ENCODE measurements around the gene DDX10. TPM values are rescaled to one million over a fixed set of nuclear protein-coding genes. Genes with fewer than 3 reads are reported as not detected.
"Not testable (repeated sequence)": the region's sequence is repeated elsewhere in the genome, so short reads cannot be mapped to it uniquely, and the experiment has no call there.

The DDX10 gene
- total RNA-seq, 2 experiments from 2014 or later, result 20.5 to 23.2 TPM

DNA sequence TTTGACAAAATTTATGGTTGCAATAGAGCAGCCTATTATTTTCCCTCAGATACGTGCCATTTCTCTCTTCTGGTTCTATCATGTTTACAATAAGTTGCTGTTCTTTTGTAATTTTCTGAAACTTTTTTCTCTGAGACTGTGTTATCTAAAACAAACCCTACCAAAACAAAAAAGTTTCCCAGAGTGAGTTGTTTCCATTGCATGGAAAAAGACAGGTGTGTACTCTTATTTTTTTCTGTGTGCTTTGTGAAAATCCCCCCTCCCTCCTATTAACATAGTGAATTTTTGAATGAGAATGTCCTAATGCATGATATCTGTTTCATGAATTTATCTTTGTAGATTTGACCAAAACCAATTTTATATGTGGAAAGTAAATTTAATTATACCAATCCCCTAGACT lies 137.6 kb downstream of the DDX10 start:
- H3K4me1 Mint-ChIP-seq, result no peaks in the 10 kb centered on the region
- peaks cover 2% of the 10 kb centered on the region for H3K9me3 Mint-ChIP-seq
- POLR2A ChIA-PET, result no interaction called here
- CTCF ChIA-PET, result no interaction called here
- no peaks in the 10 kb centered on the region for H3K27me3 Mint-ChIP-seq
- H3K36me3 Mint-ChIP-seq (ENCODE audit: low read depth), result peaks cover 4% of the 10 kb centered on the region
- no peak overlapping the region for H3K4me3 Mint-ChIP-seq
- no peak overlapping the region for H3K27ac Mint-ChIP-seq
- DNase-seq, result no peak

DNA sequence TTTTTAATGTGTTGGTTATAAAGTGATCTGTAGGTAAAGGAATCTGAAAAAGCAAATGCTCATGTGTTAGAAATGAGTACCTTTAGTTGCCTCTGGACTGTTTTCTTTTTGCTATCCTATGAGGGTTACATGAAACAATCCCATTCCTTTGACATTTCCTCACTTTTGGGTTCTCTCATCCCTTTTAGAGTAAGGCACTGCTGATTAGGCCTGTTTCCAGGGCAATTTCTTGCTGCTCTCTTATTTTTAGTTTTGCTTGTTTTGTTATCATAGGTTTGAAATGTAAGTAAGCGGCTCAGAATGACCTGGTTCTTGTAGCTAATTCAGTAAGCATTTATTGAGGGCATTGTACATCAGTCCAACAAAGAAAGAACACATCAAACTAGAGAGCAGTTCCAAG lies 138.9 kb downstream of the DDX10 start:
- peaks cover 4% of the 10 kb centered on the region for H3K36me3 Mint-ChIP-seq (ENCODE audit: low read depth)
- no peak overlapping the region for H3K27ac Mint-ChIP-seq
- no peak for DNase-seq
- ChIA-PET CTCF (no interaction called here), POLR2A (no interaction called here)
- H3K9me3 Mint-ChIP-seq, result peaks cover 2% of the 10 kb centered on the region
- H3K4me1 Mint-ChIP-seq, result no peaks in the 10 kb centered on the region
- no peaks in the 10 kb centered on the region for H3K27me3 Mint-ChIP-seq
- H3K4me3 Mint-ChIP-seq, result no peak overlapping the region

DNA sequence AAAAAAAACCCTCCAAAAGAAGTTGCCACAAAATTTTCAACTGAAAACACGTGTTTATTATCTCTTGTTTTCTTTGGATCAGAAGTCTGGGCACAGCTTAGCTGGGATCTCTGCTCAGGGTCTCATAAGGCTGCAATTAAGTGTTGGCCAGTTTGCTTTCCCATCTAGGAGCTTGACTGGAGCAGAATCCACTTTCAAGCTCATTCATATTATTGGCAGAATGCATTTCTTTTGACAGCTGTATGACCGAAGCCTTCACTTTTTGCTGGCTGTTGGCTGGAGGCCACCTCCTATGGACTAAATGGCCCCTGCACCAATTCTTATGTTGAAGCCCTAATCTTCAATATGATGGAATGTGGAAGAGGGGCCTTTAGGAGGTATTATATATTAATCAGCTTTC lies 139.6 kb downstream of the DDX10 start:
- Mint-ChIP-seq H3K4me3 (no peak overlapping the region), H3K27me3 (no peaks in the 10 kb centered on the region), H3K4me1 (peaks cover 4% of the 10 kb centered on the region), H3K36me3 (ENCODE audit: low read depth) (peaks cover 5% of the 10 kb centered on the region), H3K9me3 (peaks cover 2% of the 10 kb centered on the region), H3K27ac (no peak overlapping the region)
- no peak for DNase-seq
- CTCF ChIA-PET, result no interaction called here
- POLR2A ChIA-PET, result no interaction called here

DNA sequence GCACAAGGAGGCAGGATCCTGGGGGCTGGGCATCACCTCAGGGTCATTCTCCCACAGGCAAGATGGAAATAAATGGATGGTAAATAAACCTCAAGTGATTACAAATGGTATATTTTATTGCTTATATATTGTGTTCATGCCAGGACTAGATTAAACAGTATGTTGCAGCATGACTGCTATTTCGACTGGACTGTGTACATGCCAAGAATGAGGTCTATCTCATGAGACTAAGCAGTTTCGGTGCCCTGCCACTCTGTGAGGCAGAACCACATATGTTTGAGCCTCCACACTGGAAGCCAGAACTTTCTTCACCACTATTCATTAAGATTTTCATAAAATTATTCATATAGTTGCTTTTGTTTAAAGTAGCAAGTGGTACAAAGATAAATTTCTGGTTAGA lies 140.2 kb downstream of the DDX10 start:
- ChIA-PET POLR2A (no interaction called here), CTCF (no interaction called here)
- H3K4me1 Mint-ChIP-seq, result peaks cover 4% of the 10 kb centered on the region
- no peak overlapping the region for H3K27ac Mint-ChIP-seq
- no peaks in the 10 kb centered on the region for H3K27me3 Mint-ChIP-seq
- no peak for DNase-seq
- H3K36me3 Mint-ChIP-seq (ENCODE audit: low read depth), result peaks cover 3% of the 10 kb centered on the region
- peaks cover 2% of the 10 kb centered on the region for H3K9me3 Mint-ChIP-seq
- no peak overlapping the region for H3K4me3 Mint-ChIP-seq

DNA sequence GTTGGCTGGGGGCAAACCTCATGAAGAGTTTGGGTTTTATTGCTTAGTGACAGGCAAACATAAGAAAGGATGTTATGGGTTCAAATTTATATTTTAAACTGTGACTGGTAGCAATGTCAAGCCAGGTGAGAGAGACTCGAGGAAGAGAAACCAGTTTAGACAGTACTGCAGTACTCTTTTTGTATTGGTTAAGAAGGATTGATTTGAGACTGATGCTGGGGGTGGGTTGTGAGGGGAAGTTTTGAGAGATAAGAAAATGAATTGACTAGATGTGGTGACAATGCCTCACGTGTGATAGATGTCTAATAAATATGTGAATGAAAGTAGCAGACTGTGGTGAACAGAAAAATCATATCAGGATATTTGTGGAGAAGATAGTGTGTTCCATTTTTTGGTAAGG lies 142.4 kb downstream of the DDX10 start:
- Mint-ChIP-seq H3K9me3 (peaks cover 2% of the 10 kb centered on the region), H3K36me3 (ENCODE audit: low read depth) (peaks cover 3% of the 10 kb centered on the region), H3K4me3 (no peak overlapping the region), H3K4me1 (peaks cover 4% of the 10 kb centered on the region), H3K27ac (no peak overlapping the region), H3K27me3 (no peaks in the 10 kb centered on the region)
- ChIA-PET CTCF (no interaction called here), POLR2A (no interaction called here)
- DNase-seq, result no peak

DNA sequence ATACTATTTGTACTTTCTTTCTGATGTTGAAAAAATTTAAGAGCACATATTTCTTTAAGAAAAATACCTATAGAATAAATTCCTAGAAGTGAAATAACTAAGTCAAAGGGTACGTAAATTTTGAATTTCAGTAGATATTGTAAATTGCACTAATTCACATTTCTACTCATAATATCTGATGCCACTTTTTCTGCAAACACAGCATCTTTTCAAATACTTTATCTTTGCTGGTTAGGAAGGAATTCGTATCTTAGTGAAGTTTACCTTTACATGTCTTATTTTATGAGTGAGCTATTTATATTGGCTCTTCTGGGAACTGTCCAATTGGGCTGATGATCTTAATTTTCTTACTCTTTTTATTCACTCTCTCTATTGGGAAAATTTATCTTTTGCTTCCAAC lies 148.2 kb downstream of the DDX10 start:
- H3K36me3 Mint-ChIP-seq (ENCODE audit: low read depth), result peaks cover 3% of the 10 kb centered on the region
- CTCF ChIA-PET, result no interaction called here
- H3K4me1 Mint-ChIP-seq, result peaks cover 4% of the 10 kb centered on the region
- H3K4me3 Mint-ChIP-seq, result no peak overlapping the region
- DNase-seq, result no peak
- H3K9me3 Mint-ChIP-seq, result no peaks in the 10 kb centered on the region
- H3K27me3 Mint-ChIP-seq, result no peaks in the 10 kb centered on the region
- POLR2A ChIA-PET, result no interaction called here
- H3K27ac Mint-ChIP-seq, result no peak overlapping the region

DNA sequence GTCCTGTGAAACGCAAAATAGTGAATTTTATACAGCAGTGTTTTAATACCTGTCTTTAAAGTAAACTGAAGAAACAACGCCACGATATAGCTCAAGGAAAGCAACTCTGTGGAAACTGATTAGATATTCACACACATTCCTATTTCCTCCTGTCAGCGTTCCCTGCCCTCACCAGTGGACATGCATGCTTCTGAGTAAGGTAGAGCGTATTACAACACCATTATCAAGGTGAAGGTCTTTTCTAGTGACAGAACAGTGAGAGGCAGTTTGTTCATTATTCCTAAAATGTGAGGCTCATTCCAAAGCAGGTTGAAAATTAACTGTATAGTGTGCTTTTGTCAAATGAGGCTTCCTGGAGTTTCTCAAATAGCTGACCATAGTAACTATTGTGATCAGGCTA lies 153.1 kb downstream of the DDX10 start:
- Mint-ChIP-seq H3K4me1 (no peaks in the 10 kb centered on the region), H3K27ac (no peak overlapping the region), H3K4me3 (no peak overlapping the region), H3K27me3 (no peaks in the 10 kb centered on the region), H3K9me3 (no peaks in the 10 kb centered on the region), H3K36me3 (ENCODE audit: low read depth) (no peaks in the 10 kb centered on the region)
- DNase-seq, result no peak
- ChIA-PET POLR2A (no interaction called here), CTCF (no interaction called here)

DNA sequence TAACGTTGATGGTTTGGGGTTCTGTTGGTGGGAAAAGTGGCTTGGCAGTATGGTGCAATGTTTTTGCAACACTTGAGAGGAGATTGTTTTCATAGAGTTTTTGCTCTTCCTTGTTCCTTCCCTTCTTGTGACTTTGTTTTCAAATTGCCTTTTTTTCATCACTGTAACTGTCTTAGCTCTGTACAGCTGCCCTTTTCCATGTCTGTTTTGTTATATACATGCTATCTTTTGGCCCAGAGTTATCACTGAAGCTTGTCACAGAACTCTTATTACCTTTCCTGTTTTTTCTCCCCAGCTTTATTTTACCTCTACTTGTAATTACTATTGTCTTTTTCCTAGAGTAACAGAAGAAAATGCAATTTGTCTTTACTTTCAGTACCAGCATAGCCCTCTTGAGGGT lies 154.1 kb downstream of the DDX10 start:
- DNase-seq, result no peak
- Mint-ChIP-seq H3K9me3 (no peaks in the 10 kb centered on the region), H3K27ac (no peak overlapping the region), H3K4me1 (no peaks in the 10 kb centered on the region), H3K36me3 (ENCODE audit: low read depth) (no peaks in the 10 kb centered on the region), H3K4me3 (no peak overlapping the region), H3K27me3 (no peaks in the 10 kb centered on the region)
- POLR2A ChIA-PET, result interaction anchor here (0.6 kb wide), 1 partner anchor 227 kb away, joined by 3 read pairs; no protein-coding TSS in a partner anchor
- CTCF ChIA-PET, result no interaction called here

DNA sequence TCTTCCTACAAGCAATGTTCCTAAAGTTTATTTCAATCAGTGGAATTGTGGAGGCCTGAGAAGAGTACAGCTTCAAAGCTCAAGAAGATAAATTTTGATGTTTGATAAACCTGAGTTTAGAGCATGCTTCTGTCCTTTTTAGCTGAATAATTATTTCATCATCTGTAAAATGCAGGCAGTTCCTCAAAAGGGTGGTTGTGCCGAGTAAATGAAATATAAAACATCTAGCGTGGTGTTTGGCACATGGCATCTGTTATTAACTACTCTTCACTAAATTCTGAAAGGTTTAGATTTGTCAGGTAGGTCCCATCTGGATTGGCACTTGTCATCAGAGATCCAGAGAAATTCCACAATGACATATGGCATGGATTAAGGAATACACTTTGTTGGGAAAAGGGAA lies 155.1 kb downstream of the DDX10 start:
- Mint-ChIP-seq H3K4me1 (no peaks in the 10 kb centered on the region), H3K4me3 (no peak overlapping the region), H3K27me3 (no peaks in the 10 kb centered on the region), H3K36me3 (ENCODE audit: low read depth) (peaks cover 2% of the 10 kb centered on the region), H3K27ac (no peak overlapping the region), H3K9me3 (no peaks in the 10 kb centered on the region)
- no peak for DNase-seq
- ChIA-PET CTCF (no interaction called here), POLR2A (no interaction called here)

DNA sequence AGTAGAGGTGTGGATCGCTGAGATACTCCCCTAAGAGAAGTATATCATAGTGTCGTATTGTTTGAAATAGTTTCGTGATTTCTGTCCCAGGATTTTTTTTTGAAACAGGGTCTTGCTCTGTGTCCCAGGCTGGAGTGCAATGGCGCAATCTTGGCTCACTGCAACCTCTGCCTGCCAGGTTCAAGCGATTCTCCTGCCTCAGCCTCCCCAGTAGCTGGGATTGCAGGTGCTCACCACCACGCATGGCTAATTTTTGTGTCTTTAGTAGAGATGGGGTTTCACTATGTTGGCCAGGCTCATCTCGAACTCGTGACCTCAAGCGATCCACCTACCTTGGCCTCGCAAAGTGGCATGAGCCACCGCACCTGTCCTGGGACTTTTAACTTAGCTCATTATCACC lies 159.1 kb downstream of the DDX10 start:
- CTCF ChIA-PET, POLR2A ChIA-PET: not testable (repeated sequence)

DNA sequence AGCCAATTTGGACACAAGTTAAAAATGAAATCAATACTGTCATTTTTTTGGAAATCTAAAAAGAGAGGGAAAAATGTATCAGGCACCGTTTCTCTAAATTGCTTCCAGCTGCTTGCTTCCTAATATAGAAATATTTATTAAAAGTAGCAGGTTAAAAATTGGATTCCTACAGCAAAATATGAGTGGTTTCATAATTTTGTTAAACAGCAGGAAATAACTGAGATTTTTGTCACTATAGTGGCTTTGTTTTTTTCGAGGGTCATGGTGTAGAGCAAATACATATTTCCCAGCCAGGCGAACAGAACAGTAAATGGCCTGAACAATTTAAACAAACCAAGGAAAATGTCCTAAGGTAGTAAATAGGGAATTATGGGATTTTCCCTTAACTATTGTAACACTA lies 159.7 kb downstream of the DDX10 start:
- Mint-ChIP-seq H3K4me3 (no peak overlapping the region), H3K4me1 (peaks cover 3% of the 10 kb centered on the region), H3K27ac (no peak overlapping the region), H3K36me3 (ENCODE audit: low read depth) (peaks cover 4% of the 10 kb centered on the region), H3K9me3 (peaks cover 3% of the 10 kb centered on the region), H3K27me3 (no peaks in the 10 kb centered on the region)
- CTCF ChIA-PET, result no interaction called here
- POLR2A ChIA-PET, result no interaction called here
- DNase-seq, result no peak

More for the DNA sequence above, 159.1 kb downstream of the DDX10 start:
- not testable (repeated sequence) for H3K36me3 Mint-ChIP-seq (ENCODE audit: low read depth); H3K9me3 Mint-ChIP-seq; H3K4me1 Mint-ChIP-seq; H3K27me3 Mint-ChIP-seq; DNase-seq; H3K27ac Mint-ChIP-seq; H3K4me3 Mint-ChIP-seq

DNA sequence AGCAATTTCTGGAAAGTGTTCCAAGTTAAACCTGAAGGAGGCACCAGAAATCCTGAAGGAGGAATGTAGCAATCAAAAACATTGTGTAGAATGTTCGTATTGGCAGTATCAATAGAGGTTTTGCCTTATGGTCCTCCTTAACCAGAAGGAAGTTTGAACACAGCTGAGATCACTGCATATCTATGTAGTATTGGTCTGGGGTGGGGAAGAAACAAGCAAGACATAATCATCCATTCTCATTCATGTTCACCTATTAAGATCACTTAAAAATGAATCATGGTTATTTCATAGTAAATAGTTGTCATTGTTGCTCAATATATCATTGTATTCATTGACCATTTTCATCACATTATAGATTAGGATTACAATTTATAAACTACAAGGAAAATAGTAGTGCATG lies 160.5 kb downstream of the DDX10 start:
- no peak overlapping the region for H3K27ac Mint-ChIP-seq
- H3K36me3 Mint-ChIP-seq (ENCODE audit: low read depth), result peaks cover 6% of the 10 kb centered on the region
- POLR2A ChIA-PET, result no interaction called here
- peaks cover 7% of the 10 kb centered on the region for H3K9me3 Mint-ChIP-seq
- no peak for DNase-seq
- H3K27me3 Mint-ChIP-seq, result no peaks in the 10 kb centered on the region
- CTCF ChIA-PET, result no interaction called here
- H3K4me3 Mint-ChIP-seq, result no peak overlapping the region
- peaks cover 12% of the 10 kb centered on the region for H3K4me1 Mint-ChIP-seq

DNA sequence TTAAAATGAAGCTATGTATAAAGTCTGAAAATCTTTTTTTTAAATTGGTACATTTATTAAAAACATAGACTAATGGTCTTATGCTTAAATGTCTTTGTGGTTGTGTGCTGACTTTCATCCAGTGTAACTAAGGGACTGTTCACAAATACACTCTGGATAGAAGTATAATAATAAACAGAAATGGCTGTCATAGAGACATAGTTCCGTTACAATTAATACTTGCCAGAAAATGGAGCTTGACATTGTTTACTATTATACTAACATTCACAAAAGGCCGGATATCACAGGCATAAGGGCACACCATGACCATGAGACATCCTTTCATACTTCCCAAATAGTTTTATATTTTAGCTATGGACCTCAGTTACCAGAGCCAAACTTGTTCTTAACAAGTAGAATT lies 161.3 kb downstream of the DDX10 start:
- H3K4me1 Mint-ChIP-seq, result peaks cover 14% of the 10 kb centered on the region
- ChIA-PET POLR2A (no interaction called here), CTCF (no interaction called here)
- H3K36me3 Mint-ChIP-seq (ENCODE audit: low read depth), result peaks cover 7% of the 10 kb centered on the region
- no peak overlapping the region for H3K27ac Mint-ChIP-seq
- H3K4me3 Mint-ChIP-seq, result no peak overlapping the region
- H3K9me3 Mint-ChIP-seq, result peaks cover 7% of the 10 kb centered on the region
- no peaks in the 10 kb centered on the region for H3K27me3 Mint-ChIP-seq
- DNase-seq, result no peak

DNA sequence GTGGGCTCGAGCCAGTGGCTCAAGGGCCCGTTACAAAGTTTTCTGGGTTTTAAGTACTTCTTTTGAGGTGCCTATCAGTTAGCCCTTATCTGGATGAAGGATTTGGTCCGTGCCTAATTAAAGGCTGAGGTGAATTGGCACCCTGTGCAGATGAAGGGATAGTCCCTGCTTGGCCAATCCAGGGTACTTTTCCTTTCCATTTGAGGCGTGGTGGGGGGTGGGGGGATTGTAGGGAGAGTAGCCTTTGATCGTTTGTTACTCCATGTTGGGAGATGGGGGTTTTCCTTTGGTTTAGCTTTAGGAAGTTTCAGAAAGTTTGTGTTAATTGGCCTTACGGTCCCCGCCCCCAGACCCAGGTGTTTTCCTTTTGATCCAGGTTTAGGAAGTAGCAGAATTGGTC lies 170.8 kb downstream of the DDX10 start:
- ChIA-PET POLR2A (no interaction called here), CTCF (no interaction called here)
- Mint-ChIP-seq H3K4me1 (peaks cover 5% of the 10 kb centered on the region), H3K27me3 (no peaks in the 10 kb centered on the region), H3K4me3 (no peak overlapping the region), H3K27ac (no peak overlapping the region), H3K36me3 (ENCODE audit: low read depth) (peaks cover 9% of the 10 kb centered on the region), H3K9me3 (no peaks in the 10 kb centered on the region)
- DNase-seq, result no peak

DNA sequence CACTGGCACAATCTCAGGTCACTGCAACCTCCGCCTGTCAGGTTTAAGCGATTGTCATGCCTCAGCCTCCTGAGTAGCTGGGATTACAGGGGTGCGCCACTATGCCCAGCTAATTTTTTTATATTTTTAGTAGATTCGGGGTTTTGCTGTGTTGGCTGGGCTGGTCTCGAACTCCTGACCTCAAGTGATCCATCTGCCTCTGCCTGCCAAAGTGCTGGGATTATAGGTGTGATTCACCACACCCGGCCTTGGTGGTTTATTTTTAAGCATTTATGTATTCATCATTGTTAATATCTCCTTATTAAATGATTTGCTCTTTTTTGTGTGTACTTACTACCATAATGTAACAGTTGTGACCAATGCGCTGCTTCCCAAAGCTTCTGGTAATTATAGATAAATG lies 171.7 kb downstream of the DDX10 start:
- ChIA-PET POLR2A (no interaction called here), CTCF (no interaction called here)
- H3K9me3 Mint-ChIP-seq, result no peaks in the 10 kb centered on the region
- no peak overlapping the region for H3K4me3 Mint-ChIP-seq
- no peaks in the 10 kb centered on the region for H3K27me3 Mint-ChIP-seq
- no peak overlapping the region for H3K27ac Mint-ChIP-seq
- H3K36me3 Mint-ChIP-seq (ENCODE audit: low read depth), result peaks cover 15% of the 10 kb centered on the region
- no peak for DNase-seq
- H3K4me1 Mint-ChIP-seq, result peaks cover 11% of the 10 kb centered on the region

All from activated CD4-positive, alpha-beta memory T cell treated with anti-CD3 and anti-CD28 coated beads, Interleukin-2, amount 10 ng/mL, durations not matched to agents 7 days and 5 days (primary cell).